T-cell (primary cell): Measurements from ENCODE around the gene RRBP1. TPM values are rescaled to one million over a fixed set of nuclear protein-coding genes. Genes with fewer than 3 reads are reported as not detected.

Source experiments
- ATAC-seq, 4 experiments: fragments of 200-7000 bp in 3 of 4; fragments of 150-1000 bp in 1 of 4; cut with Tn5 transposase; replicated peaks in 1 of 4; 1 replicate in 3 of 4; 2 replicates in 1 of 4; pipeline ENCODE4 v1.10.0; 2021; ENCODE audit warnings: moderate library complexity in 3 of 4, mild to moderate bottlenecking in 2 of 4, moderate number of reproducible peaks in 1 of 4
- CTCF ChIA-PET, 2 donors: fragments of 300-600 bp; sonication (Branson Sonifier 250); formaldehyde crosslinking; loops; one replicate each; lab custom pipeline; 2022; ENCODE audit warnings: antibody characterized with exemption in 2 of 2; lab: Charles Lee
- POLR2A ChIA-PET, 2 donors: fragments of 300-600 bp; sonication (Branson Sonifier 250); formaldehyde crosslinking; loops; one replicate each; lab custom pipeline; 2022; ENCODE audit warnings: antibody characterized with exemption in 2 of 2; lab: Charles Lee
- DNase-seq, 35 experiments: peaks; one replicate each; pipeline versions ENCODE4 v3.0.0 to v3.0.0-alpha.2; 2013 to 2023
- H3K27ac ChIP-seq: one replicate; pipeline ENCODE4 v1.5.1; 2013; ENCODE audit warnings: low read length
- H3K27me3 ChIP-seq, 2 experiments: replicated peaks in 1 of 2; 1 replicate in 1 of 2; 2 replicates in 1 of 2; pipeline versions ENCODE4 v1.6.1 to v1.7.0; 2013; ENCODE audit warnings: low read length in 1 of 2, mixed read lengths in 1 of 2; ENCODE audit not compliant: control insufficient read depth in 2 of 2, insufficient read depth in 2 of 2; ENCODE audit errors: extremely low read depth in 1 of 2
- H3K36me3 ChIP-seq, 2 donors: 1 replicate in 1 of 2; 2 replicates in 1 of 2; pipeline versions ENCODE4 v1.6.1 to v1.7.0; 2013; ENCODE audit warnings: low read length in 1 of 2; ENCODE audit not compliant: control insufficient read depth in 2 of 2, insufficient read depth in 1 of 2; ENCODE audit errors: extremely low read depth in 1 of 2
- H3K4me1 ChIP-seq, 2 experiments: 1 replicate in 1 of 2; 2 replicates in 1 of 2; pipeline versions ENCODE4 v1.6.1 to v1.7.0; 2013; ENCODE audit warnings: low read length in 2 of 2, mixed read lengths in 1 of 2; ENCODE audit not compliant: insufficient read depth in 2 of 2, control insufficient read depth in 1 of 2; ENCODE audit errors: extremely low read depth in 1 of 2
- H3K4me3 ChIP-seq, 2 donors: 1 replicate in 1 of 2; 2 replicates in 1 of 2; pipeline versions ENCODE4 v1.5.1 to v1.7.0; 2013; ENCODE audit warnings: mild to moderate bottlenecking in 2 of 2, low read length in 1 of 2, moderate library complexity in 1 of 2; ENCODE audit not compliant: control insufficient read depth in 1 of 2; ENCODE audit errors: extremely low read depth in 1 of 2
- H3K9me3 ChIP-seq: 2 replicates; pipeline ENCODE4 v1.7.0; 2013
- H3K27ac Mint-ChIP-seq, 2 donors: one replicate each; pipeline ENCODE4 v1.8.0; 2020 to 2021; ENCODE audit warnings: mild to moderate bottlenecking in 2 of 2, mixed read lengths in 2 of 2
- H3K27me3 Mint-ChIP-seq, 2 donors: one replicate each; pipeline ENCODE4 v1.8.0; 2021 to 2022; ENCODE audit warnings: mixed read lengths in 2 of 2
- H3K36me3 Mint-ChIP-seq: one replicate; pipeline ENCODE4 v1.8.0; 2021; ENCODE audit warnings: mixed read lengths
- H3K4me1 Mint-ChIP-seq, 3 donors: one replicate each; pipeline ENCODE4 v1.8.0; 2020 to 2022; ENCODE audit warnings: mixed read lengths in 3 of 3, mild to moderate bottlenecking in 1 of 3
- H3K4me3 Mint-ChIP-seq, 3 donors: one replicate each; pipeline ENCODE4 v1.8.0; 2020 to 2022; ENCODE audit warnings: mild to moderate bottlenecking in 3 of 3, mixed read lengths in 3 of 3, moderate library complexity in 3 of 3
- H3K9me3 Mint-ChIP-seq, 3 donors: one replicate each; pipeline ENCODE4 v1.8.0; 2020 to 2022; ENCODE audit warnings: mixed read lengths in 3 of 3
- WGBS: methylation state at CpG from one replicate; pipeline ENCODE4 v1.1.5; 2013; ENCODE audit warnings: missing lambda C conversion rate; ENCODE audit not compliant: insufficient coverage; 5-methylcytosine and 5-hydroxymethylcytosine counted together
- total RNA-seq, 35 experiments: library from RNA in 6 of 35; stranded (reverse) in 6 of 35; fragments of 120-200 nt in 1 of 35; gene quantifications; one replicate each; pipeline versions ENCODE4 v1.2.1 to v1.2.4 and lab custom pipeline; 2013 to 2026

The RRBP1 gene
- total RNA-seq, 5 donors from 2014 or later (not counting 1 experiment from before 2014, with no cell fraction given) = 26.3 to 32.4 (median 30.1) TPM

DNA sequence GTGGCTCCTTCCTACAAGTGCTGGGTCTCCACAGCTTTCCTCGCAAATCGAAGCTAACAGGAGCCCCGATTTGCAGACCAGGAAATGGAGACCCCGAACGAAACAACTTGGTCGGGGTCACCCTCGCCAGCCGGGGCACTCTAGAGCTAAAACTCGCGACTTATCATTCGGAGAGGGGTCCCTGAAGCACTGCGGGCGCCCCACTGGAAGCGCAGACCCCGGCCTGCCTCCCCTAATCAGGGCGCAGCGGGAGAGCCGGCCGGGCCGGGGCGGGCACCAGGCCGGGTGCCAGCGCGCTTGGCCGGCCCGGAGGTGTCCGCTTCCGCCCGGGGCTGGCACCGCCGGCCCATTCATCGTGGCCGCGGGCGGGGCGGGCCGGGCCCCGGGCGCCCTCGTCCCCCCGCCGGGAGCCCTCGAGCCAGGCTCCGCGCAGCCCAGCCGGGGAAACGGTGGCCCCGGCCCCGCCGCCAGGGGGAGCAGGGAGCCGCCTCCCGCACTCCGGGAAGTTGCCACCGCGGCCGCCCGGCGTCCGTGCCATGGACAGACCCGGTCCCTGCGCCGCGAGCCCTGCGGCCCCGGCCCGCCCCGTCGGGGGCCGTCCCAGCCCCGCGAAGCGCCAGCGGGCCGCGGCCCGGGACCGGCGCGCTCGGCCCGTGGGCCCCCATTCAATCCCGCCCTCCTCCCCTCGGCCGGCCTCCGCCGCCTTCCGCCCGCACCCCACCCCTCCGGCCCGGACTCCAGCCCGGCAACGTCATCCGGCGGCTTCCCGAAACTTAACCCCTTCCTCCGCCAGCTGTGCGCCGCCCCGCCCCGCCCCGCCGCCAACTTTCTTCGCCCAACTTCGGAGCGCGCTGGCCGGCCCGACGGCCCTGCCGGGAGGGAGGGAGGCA lies 961 bp downstream of the RRBP1 start:
- peaks cover 0 to 4% of the 10 kb centered on the region in 2 donors for H3K36me3 ChIP-seq
- peak; percentile 25 to 30 (median 26) for ATAC-seq
- WGBS = 3% methylated on average over 107 of the region's 110 CpGs
- H3K9me3 ChIP-seq = no peaks in the 10 kb centered on the region
- no peak overlapping the region for H3K27ac ChIP-seq
- ChIA-PET CTCF (interaction anchor here (0.6 to 1.6 kb wide), 5 partner anchors 32 to 290 kb away, joined by 3 to 5 read pairs (median 3); no protein-coding TSS in a partner anchor), POLR2A (no interaction called here)
- peaks cover 3 to 22% of the 10 kb centered on the region in 2 experiments for H3K4me1 ChIP-seq
- Mint-ChIP-seq H3K27me3 (peaks cover 12 to 24% of the 10 kb centered on the region in 2 donors), H3K4me3 (peak overlapping the region; percentile 73 to 81 (median 76)), H3K4me1 (peaks cover 18 to 26% (median 24%) of the 10 kb centered on the region in 3 donors), H3K9me3 (no peaks in the 10 kb centered on the region), H3K27ac (peak overlapping the region in 1 of 2 donors; percentile 50), H3K36me3 (no peaks in the 10 kb centered on the region)
- peaks cover 0 to 15% of the 10 kb centered on the region in 2 experiments for H3K27me3 ChIP-seq
- H3K4me3 ChIP-seq = peak overlapping the region; percentile 29 to 36
- peak; percentile 37 to 87 (median 67) for DNase-seq

DNA sequence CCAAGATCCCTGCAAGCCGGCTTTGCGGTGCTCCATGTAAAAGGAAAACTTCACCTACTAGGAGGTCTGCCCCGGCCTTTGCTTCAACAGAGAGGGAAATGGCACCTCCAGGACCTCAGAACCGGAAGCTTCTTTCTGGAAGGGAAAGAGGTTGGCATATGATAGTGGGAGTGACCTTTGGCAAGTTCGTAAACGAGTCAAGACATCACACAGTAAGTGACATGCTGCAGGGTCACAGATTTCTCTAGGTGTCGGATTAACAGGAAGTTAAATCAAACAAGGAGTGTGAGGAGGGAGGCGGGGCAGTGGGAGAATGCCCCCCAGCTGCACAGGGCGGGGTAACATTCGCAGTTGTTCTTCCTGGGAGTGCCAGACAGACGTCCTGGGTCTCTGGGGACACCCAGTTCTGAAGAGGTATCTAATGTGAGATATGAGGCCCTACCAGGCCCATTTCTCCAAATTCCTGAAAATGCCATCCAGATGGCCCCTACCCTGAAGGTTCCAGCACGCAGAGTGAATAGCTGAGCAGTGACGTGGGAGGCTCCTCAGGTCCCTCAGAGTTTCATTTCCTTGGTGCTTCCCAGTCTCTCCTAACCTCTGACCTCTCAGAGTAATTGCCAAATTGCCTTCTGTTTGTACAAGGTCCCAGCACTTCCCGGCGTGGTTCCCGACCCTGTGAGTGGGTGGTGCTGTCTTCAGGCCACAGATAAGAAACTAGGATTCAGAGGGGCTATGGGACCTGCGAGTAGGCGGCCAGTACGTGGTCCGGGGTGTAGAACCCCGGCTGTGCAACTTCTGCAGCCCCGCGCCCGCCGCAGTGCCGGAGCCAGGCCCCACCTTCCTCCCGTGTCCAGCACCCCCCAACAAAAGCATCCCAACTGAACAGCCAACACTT lies 1.9 kb downstream of the RRBP1 start:
- ChIA-PET POLR2A (no interaction called here), CTCF (interaction anchor here (0.5 to 1.6 kb wide), 5 partner anchors 149 to 291 kb away, joined by 3 to 5 read pairs (median 3); partner anchors contain the start of gene BFSP1 (in 1 of the 2))
- no peaks in the 10 kb centered on the region for H3K36me3 Mint-ChIP-seq
- peak in 16 of 35 experiments; percentile 2 to 48 (median 24) for DNase-seq
- peaks cover 5 to 16% of the 10 kb centered on the region in 2 donors for H3K27me3 Mint-ChIP-seq
- WGBS = 74% methylated on average over 21 of the region's 27 CpGs
- H3K27me3 ChIP-seq = peaks cover 0 to 15% of the 10 kb centered on the region in 2 experiments
- no peaks in the 10 kb centered on the region for H3K9me3 Mint-ChIP-seq
- H3K4me1 ChIP-seq = peaks cover 3 to 22% of the 10 kb centered on the region in 2 experiments
- H3K4me3 ChIP-seq = peak overlapping the region; percentile 22 to 36
- H3K27ac ChIP-seq = peak overlapping the region; percentile 11
- no peaks in the 10 kb centered on the region for H3K9me3 ChIP-seq
- peak overlapping the region; percentile 73 to 81 (median 76) for H3K4me3 Mint-ChIP-seq
- ATAC-seq = no peak
- peaks cover 22 to 26% (median 24%) of the 10 kb centered on the region in 3 donors for H3K4me1 Mint-ChIP-seq
- H3K36me3 ChIP-seq = peaks cover 0 to 4% of the 10 kb centered on the region in 2 donors
- peak overlapping the region; percentile 50 to 76 for H3K27ac Mint-ChIP-seq

DNA sequence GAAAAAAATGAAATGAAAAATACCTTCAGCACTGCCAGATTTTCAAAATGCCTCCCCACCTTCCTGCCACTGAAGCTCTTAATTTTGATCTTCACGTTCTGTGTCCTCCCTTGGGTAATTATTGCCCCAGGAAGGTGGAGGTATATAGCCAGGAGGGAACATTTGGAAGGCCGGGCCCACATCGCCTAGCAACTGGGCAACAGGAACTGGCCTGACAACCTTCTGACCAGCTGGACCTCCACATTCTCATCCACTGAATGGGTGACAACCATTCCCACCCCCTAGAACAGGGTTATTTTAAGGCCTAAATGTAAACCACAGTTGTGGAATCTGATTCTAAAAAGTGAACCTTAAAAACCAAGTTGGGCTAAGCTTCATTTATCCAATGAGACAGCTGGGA lies 3.2 kb downstream of the RRBP1 start:
- Histone ChIP-seq H3K9me3 (no peaks in the 10 kb centered on the region), H3K4me3 (no peak overlapping the region), H3K36me3 (peaks cover 0 to 4% of the 10 kb centered on the region in 2 donors), H3K4me1 (peaks cover 3 to 22% of the 10 kb centered on the region in 2 experiments), H3K27me3 (peaks cover 0 to 5% of the 10 kb centered on the region in 2 experiments), H3K27ac (no peak overlapping the region)
- no peak overlapping the region for H3K4me3 Mint-ChIP-seq
- ATAC-seq (no peak), DNase-seq (no peak)
- H3K4me1 Mint-ChIP-seq = peaks cover 22 to 26% (median 26%) of the 10 kb centered on the region in 3 donors
- H3K27ac Mint-ChIP-seq = no peak overlapping the region
- peaks cover 0 to 5% of the 10 kb centered on the region in 2 donors for H3K27me3 Mint-ChIP-seq
- CTCF ChIA-PET = no interaction called here
- POLR2A ChIA-PET = no interaction called here
- H3K36me3 Mint-ChIP-seq = peaks cover 3% of the 10 kb centered on the region
- H3K9me3 Mint-ChIP-seq = no peaks in the 10 kb centered on the region
- WGBS = no CpG with 5 or more reads among the region's 3 CpGs

DNA sequence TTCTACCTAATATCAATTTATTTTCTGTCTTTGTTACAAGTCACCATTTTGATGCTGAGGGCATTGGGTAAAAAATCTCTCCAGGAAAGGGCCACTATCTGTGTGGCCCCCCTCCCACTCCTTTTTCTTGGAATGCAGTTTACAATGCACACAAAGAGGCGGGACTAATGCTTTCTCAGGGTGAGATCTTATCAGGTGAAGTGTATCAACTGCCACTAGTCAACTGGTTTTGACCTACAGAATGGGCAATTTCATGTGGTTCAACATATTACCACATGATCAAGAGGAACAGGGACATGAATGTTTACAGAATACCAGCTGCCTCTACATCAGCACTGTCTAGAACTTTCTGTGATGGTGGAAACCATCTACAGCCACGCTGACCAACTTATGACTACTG lies 3.7 kb downstream of the RRBP1 start:
- Histone ChIP-seq H3K9me3 (no peaks in the 10 kb centered on the region), H3K27me3 (no peaks in the 10 kb centered on the region), H3K4me3 (no peak overlapping the region), H3K4me1 (peaks cover 3 to 22% of the 10 kb centered on the region in 2 experiments), H3K36me3 (peaks cover 0 to 4% of the 10 kb centered on the region in 2 donors), H3K27ac (no peak overlapping the region)
- no peak overlapping the region for H3K4me3 Mint-ChIP-seq
- ATAC-seq = no peak
- no peak for DNase-seq
- H3K36me3 Mint-ChIP-seq = peaks cover 3% of the 10 kb centered on the region
- 100% methylated on average over 1 of the region's 2 CpGs for WGBS
- H3K27ac Mint-ChIP-seq = no peak overlapping the region
- CTCF ChIA-PET = no interaction called here
- no peaks in the 10 kb centered on the region for H3K9me3 Mint-ChIP-seq
- H3K27me3 Mint-ChIP-seq = peaks cover 0 to 4% of the 10 kb centered on the region in 2 donors
- POLR2A ChIA-PET = no interaction called here
- H3K4me1 Mint-ChIP-seq = peaks cover 22 to 25% (median 24%) of the 10 kb centered on the region in 3 donors

DNA sequence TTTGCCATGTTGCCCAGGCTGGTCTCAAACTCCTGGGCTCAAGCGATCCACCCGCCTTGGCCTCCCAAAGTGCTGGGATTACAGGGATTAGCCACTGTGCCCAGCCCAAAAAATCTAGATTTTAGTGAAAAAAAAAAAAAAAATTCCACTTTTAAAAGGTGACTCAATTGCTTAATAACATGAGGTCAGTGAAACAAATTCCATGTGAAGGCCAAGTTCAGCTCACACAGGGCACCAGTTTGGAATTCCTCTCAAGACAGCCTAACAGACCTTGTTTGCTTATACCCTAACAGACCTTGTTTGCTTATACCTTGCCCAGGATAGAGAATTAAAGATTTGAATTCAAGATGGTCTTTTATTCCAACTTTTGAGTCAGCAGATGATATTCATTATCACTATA lies 5.1 kb downstream of the RRBP1 start:
- Mint-ChIP-seq H3K36me3 (peaks cover 6% of the 10 kb centered on the region), H3K4me3 (no peak overlapping the region), H3K27me3 (no peaks in the 10 kb centered on the region), H3K27ac (no peak overlapping the region), H3K9me3 (no peaks in the 10 kb centered on the region), H3K4me1 (peaks cover 15 to 22% (median 17%) of the 10 kb centered on the region in 3 donors)
- no peaks in the 10 kb centered on the region for H3K9me3 ChIP-seq
- H3K27me3 ChIP-seq = no peaks in the 10 kb centered on the region
- no peak overlapping the region for H3K4me3 ChIP-seq
- POLR2A ChIA-PET = interaction anchor here in 1 of 2 donors (0.6 kb wide), 1 partner anchor 298 kb away, joined by 3 read pairs; no protein-coding TSS in a partner anchor
- ATAC-seq = no peak
- no peak overlapping the region for H3K27ac ChIP-seq
- WGBS = no CpG with 5 or more reads among the region's 2 CpGs
- peaks cover 0 to 4% of the 10 kb centered on the region in 2 donors for H3K36me3 ChIP-seq
- no peak for DNase-seq
- CTCF ChIA-PET = interaction anchor here in 1 of 2 donors (0.6 to 0.7 kb wide), 2 partner anchors 182 to 310 kb away, joined by 4 read pairs; no protein-coding TSS in a partner anchor
- H3K4me1 ChIP-seq = peaks cover 0 to 13% of the 10 kb centered on the region in 2 experiments
